Measurements from ENCODE around the gene MYD88. TPM values are rescaled to one million over a fixed set of nuclear protein-coding genes. Genes with fewer than 3 reads are reported as not detected.

Gene MYD88
- total RNA-seq, 1 experiment from 2014 or later, result 14.8 TPM

DNA sequence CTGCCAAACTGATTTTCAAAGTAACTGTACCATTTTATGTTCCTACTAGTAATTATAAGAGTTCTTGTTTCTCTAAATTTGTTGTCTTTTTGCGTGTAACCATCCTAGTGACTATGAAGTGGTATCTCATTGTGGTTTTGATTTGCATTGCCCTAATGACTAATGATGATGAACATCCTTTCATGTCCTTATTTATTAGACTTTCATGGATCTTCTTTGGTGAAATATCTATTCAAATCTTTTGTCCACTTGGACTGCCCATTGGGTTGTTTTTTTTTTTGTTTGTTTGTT is 30.5 kb downstream of the MYD88 start (continued):
- TF ChIP-seq SP1 (IDR thresholded peaks at IDR 0.05; ENCODE audit: low read depth), result no peak
- TF ChIP-seq JUND (IDR thresholded peaks at IDR 0.05), result no peak
- TF ChIP-seq CEBPB (IDR thresholded peaks at IDR 0.05; ENCODE audit: low read depth), result no peak
- TF ChIP-seq, protein P1, sequence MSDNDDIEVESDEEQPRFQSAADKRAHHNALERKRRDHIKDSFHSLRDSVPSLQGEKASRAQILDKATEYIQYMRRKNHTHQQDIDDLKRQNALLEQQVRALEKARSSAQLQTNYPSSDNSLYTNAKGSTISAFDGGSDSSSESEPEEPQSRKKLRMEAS (IDR thresholded peaks at IDR 0.05), result no peak
- no peak for TF ChIP-seq CBX3 (IDR thresholded peaks at IDR 0.05; ENCODE audit: low read depth)

DNA sequence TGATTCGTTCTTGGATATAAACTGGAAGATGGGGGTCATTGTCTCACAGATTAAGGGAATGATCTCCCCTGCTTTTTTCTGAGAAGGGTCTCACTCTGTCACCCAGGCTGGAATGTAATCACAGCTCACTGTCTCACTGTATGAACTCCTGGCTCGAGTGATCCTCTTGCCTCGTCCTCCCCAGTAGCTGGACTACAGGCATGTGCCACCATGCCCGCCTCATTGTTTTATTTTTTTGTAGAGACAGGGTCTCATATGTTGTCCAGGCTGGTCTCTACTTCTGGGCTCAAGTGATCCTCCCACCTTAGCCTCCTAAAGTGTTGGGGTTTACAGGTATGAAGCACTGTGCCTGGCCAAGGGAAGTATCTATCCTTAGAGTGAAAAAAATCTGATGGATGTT is 32.3 kb downstream of the MYD88 start:
- RAD21 ChIA-PET (ENCODE audit: low non-redundant PET in 1 of 2, low total read pairs in 2 of 2, uncharacterized antibody in 2 of 2, unreplicated experiment in 2 of 2), result no interaction called here
- peaks cover 0 to 40% of the 10 kb centered on the region in 2 experiments; a peak in 2 of 4 replicates for H3K4me1 ChIP-seq (ENCODE audit: control insufficient read depth in 1 of 2, insufficient read depth in 2 of 2, low read length in 2 of 2)

DNA sequence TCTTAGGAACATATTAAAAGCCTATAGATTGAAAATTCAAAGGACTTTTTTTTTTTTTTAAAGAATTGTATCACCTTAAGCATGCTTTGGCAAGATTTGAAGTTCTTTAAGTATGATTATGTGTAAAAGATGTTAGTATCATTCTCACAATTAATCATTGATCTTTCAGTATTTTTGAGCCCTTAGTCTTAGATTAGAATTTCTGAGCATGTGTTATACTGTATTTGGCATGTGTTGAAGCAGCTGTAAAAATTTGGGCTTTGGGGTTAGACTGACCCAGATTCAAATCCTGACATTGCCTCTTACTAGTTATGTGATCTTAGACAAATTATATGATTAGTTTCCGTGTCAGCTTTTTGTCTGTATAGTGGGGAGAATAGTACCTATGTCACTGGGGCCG is 33.2 kb downstream of the MYD88 start:
- no peak overlapping the region for H3K4me3 ChIP-seq (replicated peaks in 1 of 2; ENCODE audit: low read depth in 1 of 2, low read length in 2 of 2)
- TF ChIP-seq JUND (IDR thresholded peaks at IDR 0.05), result no peak
- TF ChIP-seq SIN3A (IDR thresholded peaks at IDR 0.05; ENCODE audit: low read depth), result no peak
- no peak for TF ChIP-seq FOSL1 (IDR thresholded peaks at IDR 0.05; ENCODE audit: low read depth)
- no peak for TF ChIP-seq ZFX (IDR thresholded peaks at IDR 0.05)
- TF ChIP-seq, protein P2, sequence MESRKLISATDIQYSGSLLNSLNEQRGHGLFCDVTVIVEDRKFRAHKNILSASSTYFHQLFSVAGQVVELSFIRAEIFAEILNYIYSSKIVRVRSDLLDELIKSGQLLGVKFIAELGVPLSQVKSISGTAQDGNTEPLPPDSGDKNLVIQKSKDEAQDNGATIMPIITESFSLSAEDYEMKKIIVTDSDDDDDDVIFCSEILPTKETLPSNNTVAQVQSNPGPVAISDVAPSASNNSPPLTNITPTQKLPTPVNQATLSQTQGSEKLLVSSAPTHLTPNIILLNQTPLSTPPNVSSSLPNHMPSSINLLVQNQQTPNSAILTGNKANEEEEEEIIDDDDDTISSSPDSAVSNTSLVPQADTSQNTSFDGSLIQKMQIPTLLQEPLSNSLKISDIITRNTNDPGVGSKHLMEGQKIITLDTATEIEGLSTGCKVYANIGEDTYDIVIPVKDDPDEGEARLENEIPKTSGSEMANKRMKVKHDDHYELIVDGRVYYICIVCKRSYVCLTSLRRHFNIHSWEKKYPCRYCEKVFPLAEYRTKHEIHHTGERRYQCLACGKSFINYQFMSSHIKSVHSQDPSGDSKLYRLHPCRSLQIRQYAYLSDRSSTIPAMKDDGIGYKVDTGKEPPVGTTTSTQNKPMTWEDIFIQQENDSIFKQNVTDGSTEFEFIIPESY (IDR thresholded peaks at IDR 0.05; ENCODE audit: extremely low read depth, insufficient replicate concordance, low read length), result no peak
- TF ChIP-seq, protein P1 (IDR thresholded peaks at IDR 0.05), result no peak
- no peak for TF ChIP-seq EZH2phosphoT487 (IDR thresholded peaks at IDR 0.05; ENCODE audit: borderline replicate concordance)
- TF ChIP-seq, protein P3, sequence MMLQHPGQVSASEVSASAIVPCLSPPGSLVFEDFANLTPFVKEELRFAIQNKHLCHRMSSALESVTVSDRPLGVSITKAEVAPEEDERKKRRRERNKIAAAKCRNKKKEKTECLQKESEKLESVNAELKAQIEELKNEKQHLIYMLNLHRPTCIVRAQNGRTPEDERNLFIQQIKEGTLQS (IDR thresholded peaks at IDR 0.05), result no peak
- no peak overlapping the region for H3K4me2 ChIP-seq (ENCODE audit: low read length)
- no peak overlapping the region for H3K27ac ChIP-seq (ENCODE audit: low read depth, low read length)
- peaks cover 4% of the 10 kb centered on the region for H4K20me1 ChIP-seq (ENCODE audit: insufficient read depth)
- peaks cover 100% of the 10 kb centered on the region for H3K79me2 ChIP-seq (ENCODE audit: insufficient read depth, low read length)
- no TSS peak for BruUV-seq (replicated peaks)
- ChIA-PET RAD21 (ENCODE audit: low non-redundant PET in 1 of 2, low total read pairs in 2 of 2, uncharacterized antibody in 2 of 2, unreplicated experiment in 2 of 2) (no interaction called here), POLR2A (no interaction called here), CTCF (no interaction called here)
- H3K9me2 ChIP-seq (ENCODE audit: insufficient read depth), result no peaks in the 10 kb centered on the region
- H3K36me3 ChIP-seq (ENCODE audit: control insufficient read depth in 1 of 2, insufficient read depth in 2 of 2, low read length in 2 of 2), result no peaks in the 10 kb centered on the region
- H3K4me1 ChIP-seq (ENCODE audit: control insufficient read depth in 1 of 2, insufficient read depth in 2 of 2, low read length in 2 of 2), result peaks cover 0 to 38% of the 10 kb centered on the region in 2 experiments; a peak in 2 of 4 replicates
- no peak for ATAC-seq
- H2AFZ ChIP-seq (ENCODE audit: low read depth, low read length, poor library complexity, severe bottlenecking), result no peak overlapping the region
- no peak overlapping the region for H3K9ac ChIP-seq (ENCODE audit: low read length)
- H3K9me3 ChIP-seq (ENCODE audit: control insufficient read depth in 1 of 2, insufficient read depth in 1 of 2, low read depth in 1 of 2, low read length in 2 of 2), result no peaks in the 10 kb centered on the region
- intact Hi-C loops (cut with micrococcal nuclease), result no loop called here
- DNase-seq (ENCODE audit: low read depth, low spot score), result no peak
- no peaks in the 10 kb centered on the region for H3K27me3 ChIP-seq (ENCODE audit: insufficient read depth, low read length)

More for the DNA sequence above, 32.3 kb downstream of the MYD88 start:
- no peak overlapping the region for H2AFZ ChIP-seq (ENCODE audit: low read depth, low read length, poor library complexity, severe bottlenecking)
- H3K27ac ChIP-seq (ENCODE audit: low read depth, low read length), result no peak overlapping the region
- DNase-seq (ENCODE audit: low read depth, low spot score) (no peak), ATAC-seq (no peak)
- H3K9me3 ChIP-seq (ENCODE audit: control insufficient read depth in 1 of 2, insufficient read depth in 1 of 2, low read depth in 1 of 2, low read length in 2 of 2), result no peaks in the 10 kb centered on the region
- no peaks in the 10 kb centered on the region for H3K27me3 ChIP-seq (ENCODE audit: insufficient read depth, low read length)
- POLR2A ChIA-PET, result no interaction called here
- no peaks in the 10 kb centered on the region for H3K9me2 ChIP-seq (ENCODE audit: insufficient read depth)
- no peak overlapping the region for H3K4me2 ChIP-seq (ENCODE audit: low read length)
- H3K36me3 ChIP-seq (ENCODE audit: control insufficient read depth in 1 of 2, insufficient read depth in 2 of 2, low read length in 2 of 2), result no peaks in the 10 kb centered on the region
- intact Hi-C loops (cut with micrococcal nuclease), result no loop called here
- CTCF ChIA-PET, result no interaction called here
- BruUV-seq (replicated peaks), result no TSS peak
- H3K4me3 ChIP-seq (replicated peaks in 1 of 2; ENCODE audit: low read depth in 1 of 2, low read length in 2 of 2), result no peak overlapping the region
- no peak overlapping the region for H3K9ac ChIP-seq (ENCODE audit: low read length)
- H4K20me1 ChIP-seq (ENCODE audit: insufficient read depth), result peaks cover 4% of the 10 kb centered on the region; the same call in 1 of the 2 replicates
- TF ChIP-seq, protein P1 (IDR thresholded peaks at IDR 0.05), result no peak
- H3K79me2 ChIP-seq (ENCODE audit: insufficient read depth, low read length), result peaks cover 100% of the 10 kb centered on the region
